Stomach (tissue), 4 donors: ENCODE data around the gene ELP4.

Experiments
- CTCF ChIP-seq, 7 experiments: fragments of 450-650 bp in 4 of 7; fragments of 200-600 bp in 3 of 7; sonication (generic) in 3 of 7; IDR thresholded peaks; one replicate each; pipeline ENCODE4 v1.5.1; 2016 to 2019; ENCODE audit warnings: antibody characterized with exemption in 7 of 7, control low read depth in 2 of 7, mild to moderate bottlenecking in 1 of 7
- EP300 ChIP-seq: sonication (generic); formaldehyde crosslinking; IDR thresholded peaks from one replicate; pipeline ENCODE4 v1.6.1; 2017; ENCODE audit warnings: antibody characterized with exemption
- POLR2A ChIP-seq, 4 donors: fragments of 450-650 bp; IDR thresholded peaks; one replicate each; pipeline ENCODE4 v1.6.1; 2016; ENCODE audit warnings: antibody characterized with exemption in 4 of 4, control low read depth in 2 of 4, mild to moderate bottlenecking in 1 of 4, moderate library complexity in 1 of 4
- POLR2AphosphoS5 ChIP-seq, 3 donors: sonication (generic); formaldehyde crosslinking; IDR thresholded peaks; one replicate each; pipeline ENCODE4 v1.6.1; 2016; ENCODE audit warnings: antibody characterized with exemption in 3 of 3

GRCh38 chr11:31529701-31530100 is 20.1 kb downstream of the ELP4 start:
- no peak for TF ChIP-seq EP300
- no peak for TF ChIP-seq CTCF (IDR thresholded peaks at IDR 0.05)
- no peak for TF ChIP-seq POLR2A (IDR thresholded peaks at IDR 0.05)
- no peak for TF ChIP-seq POLR2AphosphoS5 (IDR thresholded peaks at IDR 0.05)
